ENCODE measurements around the gene TAOK1. TPM values are rescaled to one million over a fixed set of nuclear protein-coding genes. Genes with fewer than 3 reads are reported as not detected.

The TAOK1 gene
- total and polyA plus RNA-seq, 2 experiments from 2014 or later: 5.2 to 46.1 TPM

DNA sequence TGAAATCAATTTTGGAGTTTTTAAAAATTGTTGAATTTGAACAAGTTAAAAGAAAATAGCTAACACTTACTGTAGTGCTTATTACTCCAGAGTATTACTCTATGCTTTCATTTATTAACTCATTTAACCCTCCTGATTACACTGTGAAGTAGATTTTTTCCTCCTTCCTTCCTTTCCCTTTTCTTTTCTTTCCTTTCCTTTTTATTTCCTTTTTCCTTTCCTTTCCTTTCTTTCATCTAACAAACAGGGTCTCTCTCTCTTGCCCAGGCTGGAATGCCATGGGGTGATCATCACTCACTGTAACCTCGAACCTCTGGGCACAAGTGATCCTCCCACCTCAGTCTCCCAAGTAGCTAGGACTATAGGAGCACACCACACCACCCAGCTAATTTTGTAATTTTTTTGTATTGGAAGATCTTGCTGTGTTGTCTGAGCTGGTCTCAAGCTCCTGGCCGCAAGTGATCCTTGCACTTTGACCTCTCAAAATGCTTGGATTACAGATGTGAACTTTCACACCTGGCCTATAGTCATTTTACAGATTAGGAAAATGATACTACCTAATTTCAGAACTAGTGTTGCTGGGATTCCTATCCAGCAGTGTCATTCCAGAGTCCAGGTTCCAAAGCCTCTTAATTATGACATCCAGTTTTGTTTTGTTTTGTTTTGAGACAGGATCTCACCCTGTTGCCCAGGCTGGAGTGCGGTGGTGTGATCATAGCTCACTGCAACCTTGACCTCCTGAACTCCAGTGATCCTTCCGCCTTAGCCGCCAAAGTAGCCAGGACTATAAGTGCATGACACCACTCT is 59.9 kb downstream of the TAOK1 start:
- no peak for TF ChIP-seq EZH2phosphoT487 (IDR thresholded peaks at IDR 0.05; ENCODE audit: low read depth, severe bottlenecking, unreplicated experiment)
- Histone ChIP-seq H3K9me3 (ENCODE audit: low read depth) (peaks cover 5% of the 10 kb centered on the region), H3K27ac (no peak overlapping the region), H3K27me3 (no peaks in the 10 kb centered on the region), H3K79me2 (peaks cover 95% of the 10 kb centered on the region), H3K9me2 (replicated peaks; ENCODE audit: insufficient read depth) (no peaks in the 10 kb centered on the region), H3K36me3 (replicated peaks; ENCODE audit: insufficient read depth, low read depth) (no peaks in the 10 kb centered on the region), H3K4me2 (no peak overlapping the region), H3K4me1 (ENCODE audit: insufficient read depth) (no peaks in the 10 kb centered on the region), H3K4me3 (no peak overlapping the region), H2AFZ (no peak overlapping the region), H4K20me1 (ENCODE audit: insufficient read depth, poor library complexity, severe bottlenecking) (peaks cover 70% of the 10 kb centered on the region)
- 91% methylated on average over 5 of the region's 5 CpGs for WGBS (ENCODE audit: low lambda C conversion rate, missing lambda C conversion rate)
- DNase-seq (ENCODE audit: low spot score): no peak

DNA sequence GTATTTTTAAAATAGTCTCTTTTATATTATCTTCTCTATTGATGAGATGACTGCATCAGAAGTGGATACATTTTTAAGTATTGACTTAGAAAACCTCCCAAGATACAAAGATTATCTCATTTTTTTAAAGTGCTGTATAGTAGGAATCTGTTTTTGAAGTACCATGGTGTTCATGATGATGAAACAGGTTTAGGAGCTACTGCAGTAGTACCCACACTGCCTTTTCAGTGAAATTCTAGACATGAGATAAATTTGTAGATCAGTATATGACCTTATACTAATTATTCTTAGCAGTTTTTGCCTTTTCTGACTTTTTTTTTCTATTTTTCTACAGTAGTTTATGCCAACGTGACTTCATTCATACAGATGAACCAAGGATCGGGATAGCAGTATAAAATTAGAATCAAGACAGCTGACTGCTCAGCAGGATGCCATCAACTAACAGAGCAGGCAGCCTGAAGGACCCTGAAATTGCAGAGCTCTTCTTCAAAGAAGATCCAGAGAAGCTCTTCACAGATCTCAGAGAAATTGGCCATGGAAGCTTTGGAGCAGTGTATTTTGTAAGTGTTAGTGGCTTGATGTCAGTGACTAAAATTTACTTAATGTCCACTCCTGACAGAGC is 61.1 kb downstream of the TAOK1 start:
- no peak overlapping the region for H2AFZ ChIP-seq
- no peaks in the 10 kb centered on the region for H3K9me2 ChIP-seq (replicated peaks; ENCODE audit: insufficient read depth)
- peaks cover 95% of the 10 kb centered on the region for H3K79me2 ChIP-seq

DNA sequence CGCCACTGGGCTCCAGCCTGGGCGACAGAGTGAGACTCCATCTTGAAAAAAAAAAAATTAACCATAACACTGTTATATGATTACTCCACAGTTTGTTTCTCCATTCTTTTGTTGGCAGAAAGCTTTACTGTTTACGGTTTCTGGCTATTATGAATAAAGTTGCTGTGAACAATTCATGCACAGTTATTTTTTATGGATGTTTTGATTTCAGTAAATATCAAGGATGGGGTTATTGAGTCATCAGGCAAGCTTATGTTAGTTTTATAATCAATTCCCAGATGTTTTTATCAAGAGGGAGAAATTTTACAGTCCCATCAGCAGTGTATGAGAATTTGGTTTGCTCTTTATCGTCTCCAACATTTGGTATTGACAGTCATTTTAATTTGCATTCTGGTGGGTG is 67.9 kb downstream of the TAOK1 start:
- no peak overlapping the region for H3K4me3 ChIP-seq
- peaks cover 97% of the 10 kb centered on the region for H3K79me2 ChIP-seq
- H3K27ac ChIP-seq: no peak overlapping the region
- H3K36me3 ChIP-seq (replicated peaks; ENCODE audit: insufficient read depth, low read depth): no peaks in the 10 kb centered on the region
- no peaks in the 10 kb centered on the region for H3K9me2 ChIP-seq (replicated peaks; ENCODE audit: insufficient read depth)
- DNase-seq (ENCODE audit: low spot score): no peak
- over 99% methylated on average over 4 of the region's 4 CpGs for WGBS (ENCODE audit: low lambda C conversion rate, missing lambda C conversion rate)
- no peaks in the 10 kb centered on the region for H3K4me1 ChIP-seq (ENCODE audit: insufficient read depth)
- H2AFZ ChIP-seq: no peak overlapping the region
- H3K27me3 ChIP-seq: no peaks in the 10 kb centered on the region
- no peak overlapping the region for H3K4me2 ChIP-seq
- TF ChIP-seq CTCF (IDR thresholded peaks at IDR 0.05; ENCODE audit: poor library complexity): no peak
- no peak for TF ChIP-seq EZH2 (IDR thresholded peaks at IDR 0.05; ENCODE audit: borderline replicate concordance)
- TF ChIP-seq EZH2phosphoT487 (IDR thresholded peaks at IDR 0.05; ENCODE audit: low read depth, severe bottlenecking, unreplicated experiment): no peak
- peaks cover 64% of the 10 kb centered on the region for H4K20me1 ChIP-seq (ENCODE audit: insufficient read depth, poor library complexity, severe bottlenecking)
- peaks cover 5% of the 10 kb centered on the region for H3K9me3 ChIP-seq (ENCODE audit: low read depth)

More for the DNA sequence above, 61.1 kb downstream of the TAOK1 start:
- DNase-seq (ENCODE audit: low spot score): no peak
- H3K27me3 ChIP-seq: no peaks in the 10 kb centered on the region
- peaks cover 5% of the 10 kb centered on the region for H3K9me3 ChIP-seq (ENCODE audit: low read depth)
- H3K36me3 ChIP-seq (replicated peaks; ENCODE audit: insufficient read depth, low read depth): no peaks in the 10 kb centered on the region
- no peak overlapping the region for H3K4me3 ChIP-seq
- H3K4me1 ChIP-seq (ENCODE audit: insufficient read depth): no peaks in the 10 kb centered on the region
- no peak for TF ChIP-seq CTCF (IDR thresholded peaks at IDR 0.05; ENCODE audit: poor library complexity)
- H3K4me2 ChIP-seq: no peak overlapping the region
- 88% methylated on average over 2 of the region's 2 CpGs for WGBS (ENCODE audit: low lambda C conversion rate, missing lambda C conversion rate)
- peaks cover 70% of the 10 kb centered on the region for H4K20me1 ChIP-seq (ENCODE audit: insufficient read depth, poor library complexity, severe bottlenecking)
- H3K27ac ChIP-seq: no peak overlapping the region

- Histone ChIP-seq H2AFZ (no peak overlapping the region), H3K27me3 (no peaks in the 10 kb centered on the region), H3K4me1 (ENCODE audit: insufficient read depth) (no peaks in the 10 kb centered on the region), H4K20me1 (ENCODE audit: insufficient read depth, poor library complexity, severe bottlenecking) (peaks cover 46% of the 10 kb centered on the region), H3K9me3 (ENCODE audit: low read depth) (no peaks in the 10 kb centered on the region), H3K27ac (no peak overlapping the region), H3K4me2 (no peak overlapping the region), H3K9me2 (replicated peaks; ENCODE audit: insufficient read depth) (no peaks in the 10 kb centered on the region), H3K4me3 (no peak overlapping the region), H3K36me3 (replicated peaks; ENCODE audit: insufficient read depth, low read depth) (no peaks in the 10 kb centered on the region), H3K79me2 (peaks cover 79% of the 10 kb centered on the region)
- TF ChIP-seq EZH2phosphoT487 (IDR thresholded peaks at IDR 0.05; ENCODE audit: low read depth, severe bottlenecking, unreplicated experiment) (no peak), EZH2 (IDR thresholded peaks at IDR 0.05; ENCODE audit: borderline replicate concordance) (no peak), CTCF (IDR thresholded peaks at IDR 0.05; ENCODE audit: poor library complexity) (no peak)
- WGBS (ENCODE audit: low lambda C conversion rate, missing lambda C conversion rate): 89% methylated on average over 2 of the region's 2 CpGs
- DNase-seq (ENCODE audit: low spot score): no peak
Measured at GRCh38 chr17:29461483-29462206, 71.5 kb downstream of the TAOK1 start.

All from hepatocyte (in vitro differentiated cells).